OCI-M2 (cell line): ENCODE results near the gene MAPKBP1.
"Not testable (repeated sequence)": the region's sequence is repeated elsewhere in the genome, so short reads cannot be mapped to it uniquely, and the experiment has no call there.

Experiments used
- DNase-seq: peaks from one replicate; lab custom pipeline; 2025; ENCODE audit not compliant: unreplicated experiment; lab: John Stamatoyannopoulos, UW

Gene MAPKBP1

GRCh38 chr15:41774062-41774881 is at the start of gene MAPKBP1:
Gene MAPKBP1 (plus strand): TSS chr15:41774484. CDS start chr15:41775276, 792 bp downstream.
- DNase-seq = peak; percentile 87

GRCh38 chr15:41727143-41727542 is 47.1 kb upstream of the MAPKBP1 start:
- no peak for DNase-seq

- not testable (repeated sequence) for DNase-seq
Measured at GRCh38 chr15:41728061-41728460, 46.2 kb upstream of the MAPKBP1 start.

GRCh38 chr15:41730543-41730942 is 43.7 kb upstream of the MAPKBP1 start:
- no peak for DNase-seq

GRCh38 chr15:41732483-41732882 is 41.8 kb upstream of the MAPKBP1 start:
- no peak for DNase-seq

GRCh38 chr15:41734079-41734478 is 40.2 kb upstream of the MAPKBP1 start:
- DNase-seq = no peak

- DNase-seq = no peak
Measured at GRCh38 chr15:41735046-41735445, 39.2 kb upstream of the MAPKBP1 start.

- not testable (repeated sequence) for DNase-seq
Measured at GRCh38 chr15:41735492-41735891, 38.8 kb upstream of the MAPKBP1 start.

GRCh38 chr15:41746802-41747201 is 27.5 kb upstream of the MAPKBP1 start:
- DNase-seq = no peak

GRCh38 chr15:41756198-41756597 is 18.1 kb upstream of the MAPKBP1 start:
- no peak for DNase-seq

- DNase-seq = no peak
Measured at GRCh38 chr15:41772720-41773331, 1.5 kb upstream of the MAPKBP1 start.

- DNase-seq = no peak
Measured at GRCh38 chr15:41773332-41773728, 954 bp upstream of the MAPKBP1 start.

- DNase-seq = no peak
Measured at GRCh38 chr15:41773729-41774061, 589 bp upstream of the MAPKBP1 start.

- no peak for DNase-seq
Measured at GRCh38 chr15:41774882-41775417, 666 bp downstream of the MAPKBP1 start.

- no peak for DNase-seq
Measured at GRCh38 chr15:41775651-41776050, 1.4 kb downstream of the MAPKBP1 start.

GRCh38 chr15:41777421-41777973 is 3.2 kb downstream of the MAPKBP1 start:
- no peak for DNase-seq

GRCh38 chr15:41778521-41778920 is 4.2 kb downstream of the MAPKBP1 start:
- no peak for DNase-seq

- no peak for DNase-seq
Measured at GRCh38 chr15:41779662-41780157, 5.4 kb downstream of the MAPKBP1 start.

GRCh38 chr15:41780266-41780665 is 6.0 kb downstream of the MAPKBP1 start:
- DNase-seq = no peak

GRCh38 chr15:41780727-41781126 is 6.4 kb downstream of the MAPKBP1 start:
- no peak for DNase-seq

GRCh38 chr15:41782371-41783282 is 8.3 kb downstream of the MAPKBP1 start:
- DNase-seq = no peak
